K562 (cell line): ENCODE results near the gene KIR3DL2. TPM values are rescaled to one million over a fixed set of nuclear protein-coding genes. Genes with fewer than 3 reads are reported as not detected.

Experiments
- ASH1L ChIP-seq: fragments of 450-650 bp; IDR thresholded peaks from 2 replicates; pipeline ENCODE4 v1.6.1; 2018; ENCODE audit warnings: borderline replicate concordance, mild to moderate bottlenecking, low read depth; ENCODE audit not compliant: partially characterized antibody
- CHD7 ChIP-seq: fragments of 200-600 bp; sonication (generic); IDR thresholded peaks from one replicate; pipeline ENCODE4 v1.6.1; 2012; ENCODE audit warnings: mild to moderate bottlenecking, low read depth, low read length, inconsistent platforms
- ETV1 ChIP-seq: fragments of 450-650 bp; conservative IDR thresholded peaks from 2 replicates; pipeline ENCODE4 v1.6.1; 2016; ENCODE audit warnings: missing genetic modification characterization, control low read depth, low read depth, missing compliant biosample characterization
- GATAD2A ChIP-seq: fragments of 450-650 bp; IDR thresholded peaks from 2 replicates; pipeline ENCODE4 v1.6.1; 2017
- HLTF ChIP-seq: fragments of 450-650 bp; IDR thresholded peaks from 2 replicates; pipeline ENCODE4 v1.6.1; 2016
- KLF13 ChIP-seq: fragments of 450-650 bp; IDR thresholded peaks from 2 replicates; pipeline ENCODE4 v1.6.1; 2016; ENCODE audit warnings: missing genetic modification characterization, low read depth, mild to moderate bottlenecking, missing compliant biosample characterization, moderate library complexity, borderline replicate concordance
- MEIS2 ChIP-seq: fragments of 450-650 bp; IDR thresholded peaks from 2 replicates; pipeline ENCODE4 v1.6.1; 2014; ENCODE audit warnings: mild to moderate bottlenecking; ENCODE audit not compliant: partially characterized antibody
- MLLT1 ChIP-seq, 2 experiments: fragments of 450-650 bp; IDR thresholded peaks; 2 replicates each; pipeline ENCODE4 v1.6.1; 2016
- NFE2L1 ChIP-seq: fragments of 450-650 bp; IDR thresholded peaks from 2 replicates; pipeline ENCODE4 v1.6.1; 2016; ENCODE audit warnings: missing genetic modification characterization, low read depth, mild to moderate bottlenecking, missing compliant biosample characterization, moderate library complexity, borderline replicate concordance
- POLR2H ChIP-seq: IDR thresholded peaks from 2 replicates; pipeline ENCODE4 v1.6.1; 2016; ENCODE audit warnings: missing genetic modification characterization, low read depth, mild to moderate bottlenecking, control low read depth, missing compliant biosample characterization, moderate library complexity
- SMARCE1 ChIP-seq: fragments of 450-650 bp; IDR thresholded peaks from 2 replicates; pipeline ENCODE4 v1.7.1; 2016; ENCODE audit warnings: mild to moderate bottlenecking
- STAT5A ChIP-seq: IDR thresholded peaks from 2 replicates; pipeline ENCODE4 v1.6.1; 2012; ENCODE audit warnings: low read length, inconsistent platforms, borderline replicate concordance
- ZBTB9 ChIP-seq: fragments of 450-650 bp; formaldehyde crosslinking; IDR thresholded peaks from 2 replicates; pipeline ENCODE4 v1.4.0; 2020; ENCODE audit warnings: mild to moderate bottlenecking, moderate library complexity
- ZNF121 ChIP-seq: sonication (generic); formaldehyde crosslinking; conservative IDR thresholded peaks from 2 replicates; pipeline ENCODE4 v1.8.0; 2022; ENCODE audit warnings: missing genetic modification reagents
- ZNF699 ChIP-seq: fragments of 250-450 bp; sonication (Bioruptor Pico); IDR thresholded peaks from 2 replicates; pipeline ENCODE4 v1.8.0; 2021; ENCODE audit warnings: mild to moderate bottlenecking, moderate library complexity; ENCODE audit not compliant: insufficient replicate concordance
- ZSCAN29 ChIP-seq: fragments of 450-650 bp; IDR thresholded peaks from 2 replicates; pipeline ENCODE4 v1.6.1; 2017
- polyA plus RNA-seq, 8 experiments: library from polyadenylated mRNA; depleted of rRNA in 4 of 8; stranded (reverse) in 5 of 8; unstranded in 3 of 8; fragments of >200 nt; fragmentation: Nextera tagmentation in 2 of 8; fragmentation: Illumina TruSeq in 1 of 8; extraction: Ambion mirVana in 2 of 8; extraction: Trizol in 1 of 8; gene quantifications; 2 replicates each; pipeline versions ENCODE4 v1.2.1 to v1.2.3, GENCODE V29; 2011 to 2014; ENCODE audit warnings: inconsistent platforms in 1 of 8, missing spikeins in 1 of 8
- total RNA-seq, 7 experiments: library from RNA; depleted of rRNA in 6 of 7; stranded (reverse); fragments of >200 nt in 6 of 7; fragmentation: Illumina TruSeq in 2 of 7; extraction: Trizol in 2 of 7; gene quantifications; 2 replicates each; pipeline versions ENCODE4 v1.2.1 to v1.2.3, GENCODE V29; 2011 to 2021; ENCODE audit warnings: low replicate concordance in 1 of 7

Gene KIR3DL2
- total and polyA plus RNA-seq, 9 of the 15 experiments (the other 6 are each of a cell fraction or from before 2014, with no cell fraction given) = not detected

- TF ChIP-seq CHD7 (no peak), ZBTB9 (CRISPR knock-in tag) (no peak), ASH1L (no peak), SMARCE1 (peak; percentile 24), STAT5A (peak; percentile 22; the same call in 1 of the 2 replicates), ETV1 (tag) (no peak), POLR2H (tag) (0 out of 2 replicates have a peak, but pooled peaks have one; percentile 8), GATAD2A (0 out of 2 replicates have a peak, but pooled peaks have one; percentile 57), HLTF (no peak), ZNF699 (CRISPR knock-in tag) (no peak), MLLT1 (IDR thresholded peaks at IDR 0.05) (no peak), ZSCAN29 (no peak), NFE2L1 (tag) (no peak), KLF13 (tag) (no peak), ZNF121 (no peak), MEIS2 (peak; percentile 71)
These were observed 55.2 kb downstream of the KIR3DL2 start (continued) for GRCh38 chr19:54905421-54905802.
